H1 (cell line): Measurements from ENCODE around the gene TSPAN9.

Experiments used
- EP300 ChIP-seq, 2 experiments: IDR thresholded peaks; 1 replicate in 1 of 2; 2 replicates in 1 of 2; pipeline ENCODE4 v1.6.1; 2011 to 2012; ENCODE audit warnings: low read depth in 2 of 2, low read length in 2 of 2, mild to moderate bottlenecking in 2 of 2, borderline replicate concordance in 1 of 2, inconsistent platforms in 1 of 2, moderate library complexity in 1 of 2
- GABPA ChIP-seq: IDR thresholded peaks from 2 replicates; pipeline ENCODE4 v1.6.1; 2011; ENCODE audit warnings: mild to moderate bottlenecking, low read length, moderate library complexity, borderline replicate concordance; ENCODE audit not compliant: insufficient read depth
- JUND ChIP-seq: IDR thresholded peaks from 2 replicates; pipeline ENCODE4 v1.6.1; 2011; ENCODE audit warnings: mild to moderate bottlenecking, improper control_type of control experiment, low read length
- POLR2A ChIP-seq, 2 experiments: IDR thresholded peaks; 1 replicate in 1 of 2; 2 replicates in 1 of 2; pipeline ENCODE4 v1.6.1; 2011; ENCODE audit warnings: low read depth in 2 of 2, low read length in 2 of 2, mild to moderate bottlenecking in 2 of 2; ENCODE audit errors: control extremely low read depth in 1 of 2
- RAD21 ChIP-seq, 2 experiments: IDR thresholded peaks in 1 of 2; conservative IDR thresholded peaks in 1 of 2; 2 replicates each; pipeline ENCODE4 v1.6.1; 2011; ENCODE audit warnings: low read depth in 2 of 2, low read length in 2 of 2, improper control_type of control experiment in 1 of 2, inconsistent platforms in 1 of 2, mild to moderate bottlenecking in 1 of 2, moderate library complexity in 1 of 2
- SIX5 ChIP-seq: IDR thresholded peaks from 2 replicates; pipeline ENCODE4 v1.6.1; 2011; ENCODE audit warnings: mild to moderate bottlenecking, low read depth, low read length
- TEAD4 ChIP-seq: IDR thresholded peaks from 2 replicates; pipeline ENCODE4 v1.6.1; 2012; ENCODE audit warnings: low read depth, low read length, inconsistent platforms, mixed read lengths

DNA sequence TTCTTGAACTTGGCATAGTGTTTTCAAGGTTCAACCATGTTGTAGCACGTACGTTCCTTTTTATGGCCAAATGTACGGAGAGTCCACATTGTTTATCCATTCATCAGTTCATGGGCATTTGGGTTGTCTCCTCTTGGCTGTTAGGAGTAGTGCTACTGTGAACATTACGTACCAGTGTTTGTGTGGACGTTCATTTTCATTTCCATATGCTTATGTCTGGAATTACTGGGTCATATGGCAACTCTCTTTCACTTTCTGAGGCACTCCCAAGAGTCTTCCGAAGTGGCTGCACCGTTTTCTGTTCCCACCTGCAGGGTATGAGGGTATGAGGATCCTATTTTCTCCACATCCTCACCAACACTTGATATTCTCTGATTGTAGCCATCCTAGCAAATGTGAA is 49.1 kb upstream of the TSPAN9 start:
- no peak for TF ChIP-seq JUND
- no peak for TF ChIP-seq SIX5
- no peak for TF ChIP-seq RAD21 (IDR thresholded peaks at IDR 0.05 in 1 of 2, conservative IDR thresholded peaks at IDR 0.05 in 1 of 2; ENCODE audit: low read depth in 2 of 2, low read length in 2 of 2)
- no peak for TF ChIP-seq TEAD4
- TF ChIP-seq EP300 (IDR thresholded peaks at IDR 0.05; ENCODE audit: borderline replicate concordance in 1 of 2, low read depth in 2 of 2, low read length in 2 of 2), result no peak
- TF ChIP-seq GABPA, result no peak
- no peak for TF ChIP-seq POLR2A (IDR thresholded peaks at IDR 0.05; ENCODE audit: control extremely low read depth in 1 of 2, low read depth in 2 of 2, low read length in 2 of 2)
